Osteoblast (primary cell): ENCODE data around the gene USP2. TPM values are rescaled to one million over a fixed set of nuclear protein-coding genes. Genes with fewer than 3 reads are reported as not detected.

ENCODE experiments used
- DNase-seq: peaks from one replicate; pipeline ENCODE4 v3.0.0; 2011; ENCODE audit warnings: low spot score, mixed read lengths; ENCODE audit not compliant: insufficient read length; ENCODE audit errors: missing footprints
- H2AFZ ChIP-seq: 2 replicates; pipeline ENCODE4 v1.6.0; 2011; ENCODE audit warnings: mild to moderate bottlenecking, low read length
- H3K27ac ChIP-seq: 2 replicates; pipeline ENCODE4 v1.5.1; 2011; ENCODE audit warnings: mild to moderate bottlenecking, low read depth, low read length, moderate library complexity
- H3K27me3 ChIP-seq: 2 replicates; pipeline ENCODE4 v1.6.0; 2012; ENCODE audit warnings: mild to moderate bottlenecking, control low read depth, inconsistent platforms, low read length, moderate library complexity; ENCODE audit not compliant: insufficient read depth
- H3K36me3 ChIP-seq: 2 replicates; pipeline ENCODE4 v1.5.1; 2011; ENCODE audit warnings: mild to moderate bottlenecking, low read length, control low read depth, moderate library complexity; ENCODE audit not compliant: insufficient read depth
- H3K4me1 ChIP-seq: 2 replicates; pipeline ENCODE4 v1.5.1; 2011; ENCODE audit warnings: mild to moderate bottlenecking, low read length, control low read depth, moderate library complexity; ENCODE audit not compliant: insufficient read depth
- H3K4me2 ChIP-seq: 2 replicates; pipeline ENCODE4 v1.6.0; 2011; ENCODE audit warnings: mild to moderate bottlenecking, low read length; ENCODE audit not compliant: insufficient read depth
- H3K4me3 ChIP-seq: fragments of 200-600 bp; sonication (generic); 3 replicates; pipeline ENCODE4 v1.5.1; 2012; ENCODE audit warnings: mild to moderate bottlenecking, low read length, inconsistent platforms; ENCODE audit not compliant: insufficient read depth
- H3K79me2 ChIP-seq: 2 replicates; pipeline ENCODE4 v1.6.0; 2012; ENCODE audit warnings: mild to moderate bottlenecking, low read length, control low read depth, inconsistent platforms; ENCODE audit not compliant: insufficient read depth
- H3K9me3 ChIP-seq: 2 replicates; pipeline ENCODE4 v1.5.1; 2011; ENCODE audit warnings: low read depth, low read length, control low read depth
- H4K20me1 ChIP-seq: 2 replicates; pipeline ENCODE4 v1.6.0; 2012; ENCODE audit warnings: mild to moderate bottlenecking, low read length, control low read depth; ENCODE audit not compliant: insufficient read depth
- CTCF ChIP-seq: IDR thresholded peaks from 2 replicates; pipeline ENCODE4 v1.5.1; 2011; ENCODE audit warnings: mild to moderate bottlenecking, low read depth, low read length, moderate library complexity; ENCODE audit errors: extremely low read depth
- small RNA-seq: library from RNA; depleted of rRNA; stranded (forward); fragments of <200 nt; gene quantifications from one replicate; pipeline ENCODE3, GENCODE V24; 2012
- total RNA-seq: library from RNA; depleted of rRNA; stranded (reverse); fragments of >200 nt; gene quantifications from 2 replicates; pipeline ENCODE4 v1.2.3, GENCODE V29; 2012

The USP2 gene
- total RNA-seq, 1 donor = 0.36 TPM

GRCh38 chr11:119306373-119306890, 75.1 kb downstream of the USP2 start:
- H3K4me3 ChIP-seq = no peak overlapping the region
- H3K79me2 ChIP-seq = no peaks in the 10 kb centered on the region
- H3K4me1 ChIP-seq = peaks cover 15% of the 10 kb centered on the region
- H2AFZ ChIP-seq = peak overlapping the region; percentile 60
- no peaks in the 10 kb centered on the region for H4K20me1 ChIP-seq
- peak overlapping the region; percentile 1 for H3K4me2 ChIP-seq
- peaks cover 37% of the 10 kb centered on the region for H3K36me3 ChIP-seq
- no peaks in the 10 kb centered on the region for H3K27me3 ChIP-seq
- DNase-seq = peak; percentile 92
- TF ChIP-seq CTCF = no peak
- H3K9me3 ChIP-seq = no peaks in the 10 kb centered on the region
- H3K27ac ChIP-seq = peak overlapping the region; percentile 68

DNA sequence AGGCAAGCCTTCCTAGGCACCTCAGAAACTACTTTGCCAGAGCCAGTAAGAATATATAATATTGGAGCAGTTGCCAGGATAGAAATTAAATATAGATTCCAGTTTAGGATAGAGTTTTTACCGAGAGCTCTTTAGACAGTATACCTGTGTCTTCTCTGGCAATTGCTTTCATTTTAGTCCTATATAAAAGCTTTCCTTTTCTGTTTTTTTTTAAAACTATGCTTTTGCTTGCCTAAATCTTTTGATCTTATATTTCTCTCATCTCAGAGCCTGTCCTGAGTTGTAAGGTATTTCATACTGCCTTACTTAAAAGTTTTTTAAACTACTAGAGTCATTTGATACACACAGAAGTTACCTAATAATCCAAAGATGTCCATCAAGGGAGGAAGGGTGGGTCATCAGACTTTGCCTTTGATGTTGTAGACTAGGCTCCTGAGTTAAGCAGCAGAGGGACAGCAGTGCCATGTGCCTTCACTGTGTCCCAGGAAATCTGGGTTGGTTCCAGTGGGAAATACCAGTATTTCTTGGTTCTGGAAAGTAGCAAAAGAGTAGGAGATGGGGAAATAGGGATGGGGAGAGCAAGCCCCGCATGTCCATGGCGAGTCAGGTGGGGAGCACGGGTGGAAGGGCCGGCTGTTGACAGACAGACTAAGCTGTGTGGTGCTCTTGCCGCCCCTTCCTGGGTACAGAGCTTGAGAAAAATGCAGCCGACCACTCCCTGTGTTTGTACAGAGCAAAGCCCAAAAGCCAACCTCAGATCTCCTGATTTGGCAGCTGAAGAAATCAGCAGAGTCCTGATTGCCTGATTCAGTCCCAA, 75.7 kb downstream of the USP2 start:
- peak; percentile 42 for DNase-seq
- Histone ChIP-seq H3K4me1 (peaks cover 15% of the 10 kb centered on the region), H3K4me3 (no peak overlapping the region), H4K20me1 (no peaks in the 10 kb centered on the region), H3K27ac (peak overlapping the region; percentile 68), H3K36me3 (peaks cover 40% of the 10 kb centered on the region), H2AFZ (peak overlapping the region; percentile 60), H3K79me2 (no peaks in the 10 kb centered on the region), H3K4me2 (peak overlapping the region; percentile 1), H3K9me3 (no peaks in the 10 kb centered on the region), H3K27me3 (no peaks in the 10 kb centered on the region)
- TF ChIP-seq CTCF = no peak

Small RNA genes lying within 50 kb of the gene (small RNA-seq; reads per million reads assigned to genes)
- gene AP003396.4 = not detected
- gene RF01225 = not detected

Other genes starting within 250 kb of the USP2 start
- under 0.01 TPM in 1 of 2 replicates, not detected in the other for gene ABCG4, start 232.6 kb downstream of the USP2 start, total RNA-seq
- gene NLRX1, start 213.0 kb downstream of the USP2 start, total RNA-seq = 24.2 and 29.7 TPM in 2 replicates
- gene NHERF4, start 196.2 kb downstream of the USP2 start, total RNA-seq = not detected in 2 replicates
- gene CBL, start 175.4 kb downstream of the USP2 start, total RNA-seq = 9.0 and 9.7 TPM in 2 replicates
- gene MCAM, start 64.6 kb downstream of the USP2 start, total RNA-seq = 11.2 and 14.1 TPM in 2 replicates
- 4.0 and 5.0 TPM in 2 replicates for gene RNF26, start 47.2 kb downstream of the USP2 start, total RNA-seq
- gene C1QTNF5, start 40.8 kb downstream of the USP2 start, total RNA-seq = 35.9 and 41.3 TPM in 2 replicates
- gene MFRP, start 35.0 kb downstream of the USP2 start, total RNA-seq = not detected in 2 replicates
- 308 and 400 TPM in 2 replicates for gene THY1, start 41.5 kb upstream of the USP2 start, total RNA-seq